ENCODE measurements around the gene STARD13.

STARD13 gene

DNA sequence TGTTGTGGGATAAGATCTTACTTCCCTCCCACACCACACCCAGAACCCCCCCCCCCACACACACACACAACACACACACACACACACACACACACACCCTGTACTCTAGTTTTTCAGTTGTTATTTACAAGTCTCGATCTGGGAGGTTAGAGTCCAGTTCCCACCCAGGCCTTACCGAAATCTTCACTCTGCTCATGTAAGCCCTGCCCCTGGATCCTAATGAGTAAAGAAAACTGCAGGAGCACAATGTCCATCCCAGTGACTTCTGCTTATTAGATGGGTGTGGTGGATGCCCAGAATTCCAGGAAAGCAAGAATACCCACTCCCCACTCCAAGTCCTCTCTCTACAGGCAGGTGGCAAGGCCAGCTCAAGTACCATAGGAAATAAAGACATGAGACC, 23.0 kb downstream of the STARD13 start:
- no peak overlapping the region for H3K4me3 ChIP-seq (replicated peaks; ENCODE audit: low read depth, low read length)
- DNase-seq (ENCODE audit: low read depth) = no peak
- TF ChIP-seq, protein P1, sequence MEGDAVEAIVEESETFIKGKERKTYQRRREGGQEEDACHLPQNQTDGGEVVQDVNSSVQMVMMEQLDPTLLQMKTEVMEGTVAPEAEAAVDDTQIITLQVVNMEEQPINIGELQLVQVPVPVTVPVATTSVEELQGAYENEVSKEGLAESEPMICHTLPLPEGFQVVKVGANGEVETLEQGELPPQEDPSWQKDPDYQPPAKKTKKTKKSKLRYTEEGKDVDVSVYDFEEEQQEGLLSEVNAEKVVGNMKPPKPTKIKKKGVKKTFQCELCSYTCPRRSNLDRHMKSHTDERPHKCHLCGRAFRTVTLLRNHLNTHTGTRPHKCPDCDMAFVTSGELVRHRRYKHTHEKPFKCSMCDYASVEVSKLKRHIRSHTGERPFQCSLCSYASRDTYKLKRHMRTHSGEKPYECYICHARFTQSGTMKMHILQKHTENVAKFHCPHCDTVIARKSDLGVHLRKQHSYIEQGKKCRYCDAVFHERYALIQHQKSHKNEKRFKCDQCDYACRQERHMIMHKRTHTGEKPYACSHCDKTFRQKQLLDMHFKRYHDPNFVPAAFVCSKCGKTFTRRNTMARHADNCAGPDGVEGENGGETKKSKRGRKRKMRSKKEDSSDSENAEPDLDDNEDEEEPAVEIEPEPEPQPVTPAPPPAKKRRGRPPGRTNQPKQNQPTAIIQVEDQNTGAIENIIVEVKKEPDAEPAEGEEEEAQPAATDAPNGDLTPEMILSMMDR (IDR thresholded peaks at IDR 0.05; ENCODE audit: low read length, missing control alignments) = no peak

DNA sequence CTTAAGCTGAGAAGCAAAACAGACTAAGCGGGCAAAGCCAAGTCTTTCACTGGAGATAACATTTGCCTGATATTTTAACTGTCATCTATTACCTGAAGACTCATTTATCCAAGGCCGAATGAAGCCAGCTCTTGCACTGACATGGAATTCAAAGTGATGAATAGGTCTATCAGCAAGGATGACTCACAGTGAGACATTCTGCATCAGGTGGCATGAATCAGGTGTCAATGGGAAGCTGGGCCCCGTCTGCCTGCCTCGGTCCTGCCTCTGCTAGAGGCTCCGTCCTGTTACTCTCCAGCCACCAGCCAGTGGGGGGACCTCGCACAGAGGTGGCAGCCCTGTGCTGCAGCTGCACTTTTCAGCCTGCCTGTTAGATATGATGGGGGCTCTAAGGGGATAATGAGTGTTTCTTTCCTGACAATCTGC, 23.5 kb downstream of the STARD13 start:
- no peak overlapping the region for H3K4me3 ChIP-seq (replicated peaks; ENCODE audit: low read depth, low read length)
- TF ChIP-seq, protein P1 (IDR thresholded peaks at IDR 0.05; ENCODE audit: low read length, missing control alignments) = no peak
- no peak for DNase-seq (ENCODE audit: low read depth)

DNA sequence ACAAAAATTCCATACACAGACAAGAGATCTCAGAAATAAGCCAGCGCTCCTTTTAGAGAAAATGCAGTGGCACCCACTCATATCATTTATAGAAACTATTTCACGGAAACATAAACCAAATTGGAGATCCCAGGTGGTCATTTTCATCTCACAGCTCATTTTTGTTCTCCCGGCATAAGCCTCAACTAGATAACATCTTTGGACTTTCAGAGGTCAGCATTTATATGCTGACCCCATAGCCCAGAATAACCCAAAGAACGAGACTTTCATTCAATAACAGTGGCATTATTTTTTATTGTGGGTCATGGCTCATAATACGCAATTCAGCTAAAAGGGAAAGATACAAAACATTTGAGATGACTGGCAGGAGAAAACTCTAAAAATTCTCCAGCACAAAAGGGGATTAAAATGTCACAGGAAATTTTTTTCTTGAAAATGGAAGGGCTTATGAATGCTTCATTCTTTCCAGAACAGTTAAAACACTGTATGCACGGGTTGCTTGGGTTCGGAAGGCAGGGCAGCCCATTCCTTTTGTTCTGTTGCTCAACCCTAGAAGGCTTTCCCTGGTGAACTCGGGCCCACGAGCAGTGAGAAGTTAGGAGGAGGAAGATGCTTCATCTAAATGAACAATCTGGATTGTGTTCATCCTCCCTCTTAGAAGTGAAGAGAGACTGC, 24.0 kb downstream of the STARD13 start:
- H3K4me3 ChIP-seq (replicated peaks; ENCODE audit: low read depth, low read length) = no peak overlapping the region
- no peak for DNase-seq (ENCODE audit: low read depth)
- TF ChIP-seq, protein P1 (IDR thresholded peaks at IDR 0.05; ENCODE audit: low read length, missing control alignments) = no peak

DNA sequence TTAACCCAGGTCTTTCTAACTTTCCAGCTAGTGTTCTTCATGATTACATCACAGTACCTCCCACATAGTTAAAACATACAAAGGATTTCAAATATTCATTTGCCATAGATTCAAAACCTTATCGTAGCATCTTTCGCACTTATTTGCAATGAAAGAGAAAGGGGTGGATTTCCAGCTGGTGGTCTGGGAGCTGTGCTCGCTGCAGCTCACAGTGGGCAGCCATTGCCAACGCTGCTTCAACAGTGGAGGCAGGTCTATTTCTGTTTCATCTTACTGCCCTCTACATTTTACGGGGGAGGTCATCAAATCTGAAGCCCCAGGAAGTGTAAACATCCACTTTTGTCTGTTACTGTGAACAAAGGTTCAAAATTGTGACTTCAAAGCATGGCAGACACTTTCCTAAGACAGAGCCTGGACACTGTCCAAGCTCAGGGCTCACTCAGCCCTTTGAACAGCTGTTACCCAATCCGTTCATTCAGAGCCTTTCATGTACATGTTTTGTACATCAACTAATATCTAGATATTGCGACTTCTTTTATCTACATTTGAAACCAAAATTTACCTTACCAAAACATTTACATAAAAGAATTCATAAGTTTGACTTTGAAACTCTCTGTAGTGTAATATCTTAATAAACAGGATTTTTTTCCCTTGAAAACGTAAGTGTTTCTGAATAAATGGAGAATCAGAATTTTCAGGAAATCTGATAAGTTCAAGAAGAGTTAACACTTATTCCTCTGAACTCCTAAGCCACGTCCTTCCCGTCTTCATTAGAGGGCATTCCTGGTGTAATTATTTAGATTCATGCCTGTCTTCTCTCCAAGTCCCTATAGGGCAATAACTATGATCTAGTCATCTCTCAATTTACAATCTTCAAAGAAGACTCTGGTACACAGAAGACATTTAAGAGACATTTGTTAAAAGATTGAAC, 25.1 kb downstream of the STARD13 start:
- peak; percentile 71 for DNase-seq (ENCODE audit: low read depth)
- no peak overlapping the region for H3K4me3 ChIP-seq (replicated peaks; ENCODE audit: low read depth, low read length)
- TF ChIP-seq, protein P1 (IDR thresholded peaks at IDR 0.05; ENCODE audit: low read length, missing control alignments) = no peak

DNA sequence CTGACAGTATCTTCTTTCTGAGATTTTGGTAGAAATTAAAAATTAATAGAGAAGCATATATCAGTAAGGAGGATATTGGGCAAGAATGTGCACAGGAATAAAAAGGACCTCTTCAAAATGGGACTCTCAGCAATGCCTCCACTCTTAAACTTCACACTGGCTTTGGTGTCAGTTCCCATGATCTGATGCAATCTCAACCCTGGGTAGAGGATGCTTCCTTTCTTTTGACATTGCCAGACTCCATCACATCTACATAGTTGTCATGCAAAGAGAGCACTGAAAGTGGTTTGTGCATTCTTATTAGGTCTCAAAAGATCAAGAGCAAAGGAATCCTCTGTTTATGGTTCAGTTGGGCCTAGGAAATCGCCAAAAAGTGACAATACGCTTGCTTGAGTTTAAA, 26.3 kb downstream of the STARD13 start:
- no peak overlapping the region for H3K4me3 ChIP-seq (replicated peaks; ENCODE audit: low read depth, low read length)
- no peak for DNase-seq (ENCODE audit: low read depth)
- TF ChIP-seq, protein P1 (IDR thresholded peaks at IDR 0.05; ENCODE audit: low read length, missing control alignments) = no peak

DNA sequence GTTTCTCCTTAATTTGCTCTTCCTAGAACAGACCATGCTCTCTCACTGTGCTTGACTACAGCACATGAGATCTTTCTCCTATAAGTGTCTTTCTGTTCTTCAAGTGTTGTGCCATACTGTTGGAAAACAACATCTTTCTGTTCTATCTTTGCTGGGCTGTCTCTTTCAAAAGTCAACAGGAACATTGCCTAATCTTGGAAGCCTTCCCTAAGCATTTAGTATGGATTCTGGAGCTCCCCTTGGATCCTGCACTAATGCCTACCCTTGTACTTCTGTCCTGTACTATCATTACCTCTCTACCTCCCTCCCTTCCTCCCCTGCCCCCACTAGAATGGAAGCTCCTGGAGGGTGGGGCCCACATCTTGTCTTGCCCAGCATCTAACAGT, 26.8 kb downstream of the STARD13 start:
- TF ChIP-seq, protein P1 (IDR thresholded peaks at IDR 0.05; ENCODE audit: low read length, missing control alignments) = no peak
- H3K4me3 ChIP-seq (replicated peaks; ENCODE audit: low read depth, low read length) = no peak overlapping the region
- DNase-seq (ENCODE audit: low read depth) = peak; percentile 81

Measured in fibroblast of pulmonary artery (primary cell).